HEK293 (cell line): Measurements from ENCODE around the gene GZF1.
A peak's percentile ranks its signal among the peaks of the same experiment; 100 is the strongest.

Experiments used
- ATF2 ChIP-seq: fragments of 450-650 bp; formaldehyde crosslinking; IDR thresholded peaks from 2 replicates; pipeline ENCODE4 v1.5.1; 2016; ENCODE audit warnings: missing biosample characterization, missing genetic modification characterization, low read depth
- BCL11A ChIP-seq: fragments of 450-650 bp; formaldehyde crosslinking; IDR thresholded peaks from 2 replicates; pipeline ENCODE4 v1.5.1; 2016; ENCODE audit warnings: low read depth, missing biosample characterization, missing genetic modification characterization
- BCL6B ChIP-seq: fragments of 450-650 bp; formaldehyde crosslinking; IDR thresholded peaks from 2 replicates; pipeline ENCODE4 v1.5.1; 2017; ENCODE audit warnings: missing biosample characterization, missing genetic modification characterization
- CTCF ChIP-seq: fragments of 450-650 bp; formaldehyde crosslinking; IDR thresholded peaks from 2 replicates; pipeline ENCODE4 v1.5.1; 2016; ENCODE audit warnings: missing biosample characterization, missing genetic modification characterization
- GLIS2 ChIP-seq: fragments of 450-650 bp; formaldehyde crosslinking; IDR thresholded peaks from 2 replicates; pipeline ENCODE4 v1.5.1; 2016; ENCODE audit warnings: missing biosample characterization, missing genetic modification characterization
- HOXC10 ChIP-seq: sonication (generic); formaldehyde crosslinking; IDR thresholded peaks from 2 replicates; pipeline ENCODE4 v1.8.1; 2023; ENCODE audit warnings: mild to moderate bottlenecking, missing genetic modification reagents
- KLF10 ChIP-seq: fragments of 450-650 bp; IDR thresholded peaks from 2 replicates; pipeline ENCODE4 v1.5.1; 2018; ENCODE audit warnings: missing biosample characterization, mild to moderate bottlenecking, missing genetic modification characterization
- KLF16 ChIP-seq: fragments of 450-650 bp; formaldehyde crosslinking; IDR thresholded peaks from 2 replicates; pipeline ENCODE4 v1.5.1; 2017; ENCODE audit warnings: missing biosample characterization, missing genetic modification characterization
- REPIN1 ChIP-seq: fragments of 450-650 bp; formaldehyde crosslinking; IDR thresholded peaks from 2 replicates; pipeline ENCODE4 v1.5.1; 2017; ENCODE audit warnings: missing biosample characterization, missing genetic modification characterization, low read depth
- REST ChIP-seq: fragments of 450-650 bp; formaldehyde crosslinking; IDR thresholded peaks from 2 replicates; pipeline ENCODE4 v1.5.1; 2016; ENCODE audit warnings: missing biosample characterization, missing genetic modification characterization
- WT1 ChIP-seq: fragments of 450-650 bp; formaldehyde crosslinking; IDR thresholded peaks from 2 replicates; pipeline ENCODE4 v1.5.1; 2016; ENCODE audit warnings: missing biosample characterization, missing genetic modification characterization
- ZBTB26 ChIP-seq: fragments of 450-650 bp; formaldehyde crosslinking; optimal IDR thresholded peaks from 2 replicates; pipeline ENCODE3; 2016; ENCODE audit warnings: missing biosample characterization, mild to moderate bottlenecking, missing genetic modification characterization
- ZNF148 ChIP-seq: fragments of 450-650 bp; formaldehyde crosslinking; IDR thresholded peaks from 2 replicates; pipeline ENCODE4 v1.5.0; 2017; ENCODE audit warnings: missing biosample characterization, missing genetic modification characterization, borderline replicate concordance
- ZNF18 ChIP-seq: fragments of 450-650 bp; formaldehyde crosslinking; IDR thresholded peaks from 2 replicates; pipeline ENCODE4 v1.5.1; 2016; ENCODE audit warnings: missing biosample characterization, missing genetic modification characterization
- ZNF2 ChIP-seq: fragments of 450-650 bp; formaldehyde crosslinking; IDR thresholded peaks from 2 replicates; pipeline ENCODE4 v1.5.1; 2016; ENCODE audit warnings: missing biosample characterization, missing genetic modification characterization
- ZNF221 ChIP-seq: fragments of 450-650 bp; formaldehyde crosslinking; IDR thresholded peaks from 2 replicates; pipeline ENCODE4 v1.5.1; 2017; ENCODE audit warnings: missing biosample characterization, missing genetic modification characterization, borderline replicate concordance
- ZNF239 ChIP-seq: fragments of 450-650 bp; formaldehyde crosslinking; IDR thresholded peaks from 2 replicates; pipeline ENCODE4 v1.5.1; 2016; ENCODE audit warnings: missing biosample characterization, missing genetic modification characterization
- ZNF292 ChIP-seq: fragments of 450-650 bp; formaldehyde crosslinking; IDR thresholded peaks from 2 replicates; pipeline ENCODE4 v1.5.1; 2016; ENCODE audit warnings: low read depth, missing biosample characterization, missing genetic modification characterization, borderline replicate concordance
- ZNF335 ChIP-seq: fragments of 450-650 bp; formaldehyde crosslinking; conservative IDR thresholded peaks from 2 replicates; pipeline ENCODE4 v1.5.1; 2016; ENCODE audit warnings: missing biosample characterization, missing genetic modification characterization
- ZNF514 ChIP-seq: fragments of 450-650 bp; formaldehyde crosslinking; IDR thresholded peaks from 2 replicates; pipeline ENCODE4 v1.5.1; 2016; ENCODE audit warnings: missing biosample characterization, missing genetic modification characterization
- ZNF558 ChIP-seq: fragments of 450-650 bp; formaldehyde crosslinking; IDR thresholded peaks from 2 replicates; pipeline ENCODE4 v1.5.1; 2016; ENCODE audit warnings: missing biosample characterization, missing genetic modification characterization
- ZNF596 ChIP-seq: fragments of 450-650 bp; IDR thresholded peaks from 2 replicates; pipeline ENCODE4 v1.5.0; 2018; ENCODE audit warnings: missing biosample characterization, mild to moderate bottlenecking, missing genetic modification characterization, moderate library complexity
- ZNF600 ChIP-seq: fragments of 450-650 bp; formaldehyde crosslinking; IDR thresholded peaks from 2 replicates; pipeline ENCODE4 v1.5.1; 2016; ENCODE audit warnings: missing biosample characterization, missing genetic modification characterization
- ZNF658 ChIP-seq: fragments of 450-650 bp; formaldehyde crosslinking; IDR thresholded peaks from 2 replicates; pipeline ENCODE4; 2016; ENCODE audit warnings: missing biosample characterization, missing genetic modification characterization
- ZNF677 ChIP-seq: fragments of 450-650 bp; IDR thresholded peaks from 2 replicates; pipeline ENCODE4 v1.5.0; 2018; ENCODE audit warnings: missing biosample characterization, mild to moderate bottlenecking, missing genetic modification characterization, moderate library complexity
- ZNF843 ChIP-seq: fragments of 450-650 bp; formaldehyde crosslinking; IDR thresholded peaks from 2 replicates; pipeline ENCODE4 v1.5.1; 2016; ENCODE audit warnings: missing biosample characterization, missing genetic modification characterization
- ZXDB ChIP-seq: fragments of 450-650 bp; formaldehyde crosslinking; IDR thresholded peaks from 2 replicates; pipeline ENCODE4 v1.5.1; 2016; ENCODE audit warnings: missing biosample characterization, missing genetic modification characterization

The GZF1 gene

GRCh38 chr20:23350196-23350903, 11.6 kb upstream of the GZF1 start, which contains the start of gene NXT1 (continued):
- TF ChIP-seq ZNF514 (tag by site-specific recombination) (no peak), CTCF (tag by site-specific recombination) (peak; percentile 70), ZNF558 (no peak), ZNF221 (tag by site-specific recombination) (no peak), WT1 (peak; percentile 8; the same call in 1 of the 2 replicates), BCL11A (tag by site-specific recombination) (no peak), ZNF292 (tag by site-specific recombination) (no peak), ZNF843 (tag by site-specific recombination) (no peak), ZNF600 (no peak), ZNF148 (tag by site-specific recombination) (no peak), REPIN1 (tag by site-specific recombination) (no peak), ZNF658 (tag by site-specific recombination) (no peak), KLF16 (tag by site-specific recombination) (peak; percentile 11), ZXDB (tag by site-specific recombination) (peak; percentile 78), BCL6B (tag by site-specific recombination) (no peak), ZNF239 (tag by site-specific recombination) (no peak), REST (no peak), HOXC10 (CRISPR knock-in tag) (no peak), GLIS2 (peak; percentile 25), ZNF18 (tag by site-specific recombination) (no peak), ZNF335 (tag by site-specific recombination) (peak; percentile 99), ATF2 (tag by site-specific recombination) (peak; percentile 23; the same call in 1 of the 2 replicates), ZNF2 (tag by site-specific recombination) (no peak), ZBTB26 (tag by site-specific recombination) (no peak), ZNF677 (tag by site-specific recombination) (no peak), ZNF596 (tag by site-specific recombination) (no peak), KLF10 (no peak)
